Measurements from ENCODE around the gene RALGPS1. TPM values are rescaled to one million over a fixed set of nuclear protein-coding genes. Genes with fewer than 3 reads are reported as not detected.

The RALGPS1 gene
- polyA plus RNA-seq, 1 donor, result 6.7 TPM

DNA sequence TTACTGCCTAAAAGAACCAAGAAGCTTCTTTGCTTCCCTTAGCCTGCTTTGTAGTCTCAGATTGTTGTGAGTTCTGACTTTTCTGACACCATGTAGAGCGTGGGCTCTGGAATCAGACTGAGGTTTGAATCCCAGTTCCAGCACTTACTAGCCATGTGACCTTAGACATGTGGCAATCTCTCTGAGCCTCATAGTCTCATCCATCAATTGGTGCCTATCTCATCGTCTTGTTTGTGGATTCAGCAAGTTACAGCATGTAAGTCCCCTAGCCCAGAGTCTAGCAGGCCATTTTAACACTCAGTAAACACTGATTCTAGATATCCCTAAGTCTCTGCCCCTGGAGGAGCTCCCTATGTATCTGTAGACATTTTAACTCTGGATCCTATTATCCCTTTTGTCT lies 113.1 kb downstream of the RALGPS1 start:
- DNase-seq, result no peak

DNA sequence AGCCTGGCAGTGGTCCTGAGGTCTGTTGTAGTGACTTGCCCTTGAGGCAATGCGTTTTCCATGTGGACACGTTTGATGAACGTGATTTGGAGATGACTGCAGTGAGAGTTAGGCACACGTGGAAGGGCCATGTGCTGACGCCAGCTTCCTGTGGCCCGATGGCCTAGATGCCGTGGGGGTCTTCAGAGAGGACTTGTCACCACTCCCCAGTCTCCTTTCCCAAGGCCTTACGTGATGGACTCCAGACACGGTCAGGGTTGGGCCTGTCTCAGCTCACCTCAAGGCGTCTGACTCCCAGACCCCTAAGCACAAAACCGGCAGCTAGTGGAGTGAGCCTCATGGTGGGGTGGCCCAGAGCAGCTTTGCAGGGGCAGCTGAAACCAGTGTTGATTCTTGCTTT lies 115.0 kb downstream of the RALGPS1 start:
- DNase-seq, result no peak

DNA sequence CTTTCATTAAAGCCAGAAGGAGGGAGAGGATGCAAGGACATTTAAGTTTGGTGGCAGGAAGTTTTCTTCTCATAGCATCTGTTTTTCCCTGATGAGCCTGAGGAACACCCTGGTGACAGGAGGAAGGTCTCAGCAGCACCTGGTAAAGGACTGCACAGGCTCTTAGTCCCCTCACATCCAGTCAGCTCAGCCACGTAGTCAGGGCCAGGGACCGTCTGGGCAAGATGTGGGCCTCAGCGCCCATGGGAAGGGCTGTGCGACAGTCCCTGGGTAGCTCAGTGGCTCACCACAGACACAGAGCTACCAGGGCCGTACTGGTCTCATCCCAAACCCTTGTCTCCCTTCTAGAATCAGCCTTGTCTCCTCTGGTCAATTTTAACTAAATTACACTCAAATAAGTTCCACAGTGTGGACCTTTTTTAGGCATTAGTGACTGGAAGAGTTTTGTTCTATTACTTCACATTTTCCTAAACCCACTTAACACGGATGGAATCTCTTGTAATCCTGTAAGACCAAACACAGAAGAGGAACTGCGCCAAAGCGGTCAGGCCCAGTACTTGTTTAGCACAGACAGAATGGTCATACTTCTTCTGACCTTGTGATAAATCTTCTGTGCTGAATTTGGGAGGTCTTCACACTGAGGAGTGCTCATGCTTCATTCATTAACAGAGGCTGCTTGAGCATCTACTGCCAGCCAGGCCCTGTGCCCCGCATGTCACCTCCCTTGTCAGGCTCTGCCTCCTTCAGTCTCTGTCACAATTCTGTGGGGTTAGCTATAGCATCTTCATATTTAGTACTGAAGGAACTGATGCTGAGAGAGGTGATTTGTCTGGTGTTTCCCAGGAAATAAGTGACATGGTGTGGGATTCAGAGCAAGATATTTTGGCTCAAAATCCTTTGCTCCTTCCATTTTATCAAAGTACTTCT lies 116.5 kb downstream of the RALGPS1 start:
- DNase-seq, result peak; percentile 56

DNA sequence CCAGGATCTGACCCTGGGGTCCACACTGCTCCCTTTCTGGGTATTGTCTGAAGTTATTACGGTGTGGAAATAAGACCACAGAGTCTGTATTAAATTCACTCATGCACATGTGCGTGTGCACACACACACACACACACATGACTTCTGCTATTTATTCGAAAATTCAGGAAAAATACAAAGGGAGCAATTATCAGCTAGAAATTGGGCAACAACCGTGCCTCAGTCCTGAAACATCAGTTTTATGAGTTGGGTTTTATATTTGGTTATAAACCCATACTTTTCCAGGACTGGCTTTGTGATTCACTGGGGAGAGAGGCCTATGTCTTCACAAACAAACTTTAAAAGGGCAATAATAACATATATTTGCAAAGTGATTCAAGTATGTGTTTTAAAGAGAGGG lies 117.7 kb downstream of the RALGPS1 start:
- DNase-seq, result no peak

DNA sequence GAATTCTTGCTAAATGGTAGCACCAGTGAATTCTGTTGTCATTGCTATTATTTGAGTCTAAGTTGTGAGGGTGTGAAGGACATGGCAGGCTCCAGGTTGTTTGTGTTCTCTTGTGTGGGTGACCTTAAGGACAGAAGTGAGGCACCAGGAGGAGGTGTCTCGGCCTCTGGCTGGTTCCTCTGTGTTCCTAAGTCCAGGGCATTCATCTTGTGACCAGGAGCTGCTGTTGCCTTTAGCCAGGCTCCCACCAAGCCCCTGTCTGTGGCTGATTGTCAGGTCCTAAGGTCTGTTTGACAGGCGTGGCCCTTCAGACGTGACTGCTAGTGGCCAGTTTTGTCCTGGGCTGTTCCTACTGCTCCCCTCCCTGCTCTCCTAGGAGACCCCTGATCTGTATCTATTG lies 118.5 kb downstream of the RALGPS1 start:
- DNase-seq, result no peak

DNA sequence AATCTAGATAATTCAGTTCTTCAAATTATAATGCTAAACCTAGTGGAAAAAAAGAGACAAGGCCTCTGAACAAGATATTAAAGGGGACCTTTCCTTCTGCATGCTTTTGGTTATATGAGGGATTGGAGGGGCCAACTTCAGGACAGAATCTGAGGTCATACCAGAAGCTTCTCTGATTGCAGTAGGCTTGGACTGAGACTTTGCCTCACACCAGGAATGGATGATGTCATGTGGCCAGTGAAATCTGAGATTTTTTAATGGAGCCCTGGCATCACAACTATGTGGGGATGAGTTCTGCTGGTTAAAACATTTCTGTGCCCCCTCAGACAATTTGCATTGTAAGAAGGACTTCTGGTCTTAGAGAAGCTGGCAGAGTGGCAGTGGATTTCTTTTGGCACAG lies 119.2 kb downstream of the RALGPS1 start:
- no peak for DNase-seq

DNA sequence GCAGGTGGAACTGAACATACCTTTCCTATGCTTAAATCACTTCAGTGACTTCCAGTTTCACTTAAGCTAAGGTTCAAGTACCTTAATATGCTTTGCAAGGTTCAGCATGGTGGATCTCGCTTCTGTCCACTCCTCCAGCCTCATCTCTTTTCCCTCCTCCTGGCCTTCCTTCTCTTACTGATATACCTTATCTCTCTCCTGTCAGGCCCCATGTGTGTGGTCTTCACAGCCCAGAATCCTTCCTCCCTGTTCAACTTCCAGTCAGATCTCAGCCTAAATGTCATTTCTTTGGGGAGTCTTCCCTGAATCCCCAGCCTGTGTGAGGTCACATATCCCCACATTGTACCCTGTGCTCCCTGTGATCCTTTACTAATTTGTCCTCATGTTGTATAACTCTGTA lies 120.1 kb downstream of the RALGPS1 start:
- no peak for DNase-seq

DNA sequence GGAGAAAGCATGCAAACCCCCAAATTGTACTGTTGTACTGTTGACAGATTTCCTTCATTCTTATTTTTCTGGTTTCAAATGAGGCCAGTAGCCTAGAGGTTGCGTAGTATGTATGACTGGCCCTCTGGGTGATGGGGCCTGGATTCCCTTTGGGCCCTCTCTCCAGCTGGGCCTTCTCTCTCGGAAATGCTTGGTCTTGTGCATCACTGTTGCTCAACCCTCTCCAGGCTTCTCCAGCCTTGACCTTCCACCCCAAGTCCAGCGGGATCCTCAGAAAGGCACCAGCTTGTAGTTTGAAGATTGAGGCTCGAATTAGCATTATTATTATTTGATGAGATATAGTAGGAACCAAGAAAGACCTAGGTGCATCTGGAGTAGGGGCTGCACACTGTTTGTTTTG lies 120.8 kb downstream of the RALGPS1 start:
- DNase-seq, result no peak

DNA sequence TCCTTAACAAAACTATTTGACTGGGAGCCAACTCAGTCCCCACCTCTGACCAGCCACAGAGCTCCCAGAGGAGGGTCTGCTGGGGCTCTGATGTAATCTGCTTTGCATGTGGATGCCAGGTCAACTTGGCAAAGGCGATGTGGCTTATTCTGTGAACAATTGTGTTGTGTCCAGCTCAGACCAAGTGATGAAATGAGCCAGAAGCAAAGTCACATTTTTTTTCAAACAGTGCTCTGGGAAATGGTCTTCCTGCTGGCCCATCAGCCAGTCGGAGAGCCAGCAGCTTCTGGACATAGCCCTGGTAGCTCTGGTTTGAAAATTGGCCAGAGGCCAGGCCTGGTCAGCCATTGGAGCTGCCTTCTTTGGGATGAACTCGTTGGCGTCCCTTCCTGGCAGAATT lies 121.4 kb downstream of the RALGPS1 start:
- no peak for DNase-seq

DNA sequence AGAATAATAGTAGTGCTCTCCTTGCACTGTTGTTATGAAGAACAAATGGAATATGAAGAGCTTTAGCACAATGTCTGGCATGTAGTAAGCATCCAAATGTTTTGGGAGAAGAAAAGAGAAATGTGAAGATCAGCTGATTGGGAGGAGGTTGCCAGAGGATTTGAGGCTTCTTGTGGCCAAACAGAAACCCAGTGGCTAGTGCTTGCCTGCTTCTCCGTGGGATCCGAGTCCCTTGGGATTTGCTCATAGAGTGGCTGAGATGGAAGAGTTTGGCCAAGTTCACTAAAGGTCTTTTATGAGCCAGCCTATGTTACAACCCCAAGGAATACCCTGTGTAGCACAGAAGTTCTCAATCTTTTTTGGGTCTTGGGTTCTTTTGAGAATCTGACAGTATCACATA lies 121.9 kb downstream of the RALGPS1 start:
- no peak for DNase-seq

DNA sequence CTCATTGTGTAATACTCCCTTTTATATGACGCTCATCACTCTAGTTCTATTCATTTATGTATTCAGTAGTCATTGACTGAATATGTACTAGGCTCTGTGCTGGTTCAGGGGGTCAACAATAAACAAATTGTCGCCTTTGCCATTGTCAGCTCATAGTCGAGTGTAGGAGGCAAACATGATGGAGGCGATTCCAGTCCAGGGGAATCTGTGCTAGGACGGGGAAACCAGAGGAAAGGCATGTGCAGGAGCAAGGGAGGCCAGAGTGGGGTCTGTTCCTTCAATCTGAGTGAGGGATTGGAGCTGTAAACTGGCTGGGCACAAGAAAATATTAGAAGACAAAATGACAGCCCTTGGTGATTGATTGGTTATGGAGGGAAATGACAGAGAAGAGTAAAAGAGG lies 123.9 kb downstream of the RALGPS1 start:
- no peak for DNase-seq

DNA sequence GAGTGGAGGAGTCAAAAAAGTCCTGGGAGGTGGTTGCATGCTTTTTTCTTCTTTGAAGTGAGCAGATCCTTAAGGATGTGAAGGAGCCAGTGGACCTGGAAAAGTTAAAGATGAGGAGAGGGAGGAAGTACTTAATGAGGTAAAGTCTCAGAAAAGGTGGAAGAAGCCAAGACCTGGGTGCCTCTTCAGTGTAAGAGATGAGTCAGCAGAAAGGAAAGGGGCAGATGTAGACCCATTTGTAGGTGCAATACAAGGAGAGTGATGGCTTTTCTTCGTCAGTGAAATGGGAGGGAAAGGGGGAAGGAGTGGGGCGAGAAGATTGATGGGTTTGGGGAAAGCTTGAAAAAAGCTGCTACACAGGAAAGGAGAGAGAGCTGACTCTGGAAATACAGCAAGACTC lies 124.9 kb downstream of the RALGPS1 start:
- no peak for DNase-seq

DNA sequence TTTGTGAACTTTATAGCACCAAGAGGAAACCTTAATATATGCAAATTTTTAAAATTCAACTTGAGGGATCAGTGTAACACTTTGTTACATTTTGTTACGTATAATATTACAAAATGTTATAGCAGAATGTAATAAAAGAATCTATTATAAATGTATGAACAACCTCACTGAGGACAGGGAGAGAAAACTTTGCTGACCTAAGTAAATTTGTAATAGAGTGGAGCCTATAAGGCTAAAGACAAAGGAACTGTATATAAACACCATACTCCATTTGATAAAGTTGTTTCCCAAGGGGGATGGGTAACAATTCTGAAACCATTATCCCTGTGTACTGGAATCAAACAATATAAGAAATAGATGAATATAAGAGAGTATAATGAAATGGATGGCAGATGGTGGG lies 130.6 kb downstream of the RALGPS1 start:
- DNase-seq, result no peak

DNA sequence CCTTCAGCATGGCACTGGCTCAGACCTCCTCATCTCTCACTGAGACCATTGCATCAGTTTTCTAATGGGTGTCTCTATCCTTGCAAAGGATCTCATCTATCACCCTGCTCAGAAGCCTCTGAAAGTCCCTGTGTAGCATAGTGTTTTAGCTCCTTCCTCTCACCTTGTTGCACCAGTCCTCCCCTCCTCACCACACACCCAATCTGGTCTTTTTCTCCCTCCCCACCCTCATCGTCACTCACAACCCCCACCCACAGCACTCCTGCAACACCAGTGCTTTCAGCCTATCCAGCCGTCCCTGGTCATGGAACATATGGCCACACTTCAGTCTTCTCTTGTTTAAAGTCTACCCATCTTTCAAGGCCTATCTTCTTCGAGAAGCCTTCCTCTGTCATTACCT lies 133.4 kb downstream of the RALGPS1 start:
- no peak for DNase-seq

DNA sequence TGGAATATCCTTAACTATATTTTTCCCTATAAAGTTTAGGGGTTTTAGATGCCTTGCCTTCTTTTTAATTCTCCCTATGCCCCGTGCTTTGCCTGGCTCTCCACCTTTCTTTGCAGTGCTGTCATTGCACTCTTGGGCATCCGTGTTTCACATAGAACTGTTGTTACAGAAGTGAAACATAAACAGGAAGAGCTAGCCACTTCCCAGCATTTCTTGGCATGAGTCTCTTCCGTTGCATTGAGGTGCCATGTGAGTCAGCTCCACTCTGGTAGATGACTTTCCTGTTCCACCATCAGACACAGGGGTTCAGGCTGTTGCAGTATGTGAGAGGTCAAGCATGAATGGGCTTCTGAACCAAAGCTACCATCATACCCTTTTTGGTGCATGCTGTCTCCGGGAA lies 134.5 kb downstream of the RALGPS1 start:
- peak; percentile 60 for DNase-seq

DNA sequence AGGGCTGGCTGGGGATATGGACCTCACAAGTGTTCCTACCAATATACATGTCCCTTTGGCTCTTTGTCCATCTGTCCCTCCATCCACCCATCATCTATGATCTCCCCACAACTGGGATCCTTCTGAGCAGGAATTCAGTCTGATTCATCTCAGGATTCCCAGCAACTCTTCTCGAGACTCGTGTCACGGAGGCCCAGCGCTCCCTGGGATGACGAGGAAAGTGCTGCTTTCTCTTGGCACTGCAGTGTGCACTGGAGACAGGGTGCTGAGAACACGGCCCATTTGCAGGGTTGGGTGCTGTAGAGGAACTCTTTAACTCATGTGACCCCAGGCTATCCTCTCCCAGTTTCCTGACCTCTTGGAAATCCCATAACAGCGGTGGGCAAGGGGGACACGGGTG lies 135.0 kb downstream of the RALGPS1 start:
- no peak for DNase-seq

DNA sequence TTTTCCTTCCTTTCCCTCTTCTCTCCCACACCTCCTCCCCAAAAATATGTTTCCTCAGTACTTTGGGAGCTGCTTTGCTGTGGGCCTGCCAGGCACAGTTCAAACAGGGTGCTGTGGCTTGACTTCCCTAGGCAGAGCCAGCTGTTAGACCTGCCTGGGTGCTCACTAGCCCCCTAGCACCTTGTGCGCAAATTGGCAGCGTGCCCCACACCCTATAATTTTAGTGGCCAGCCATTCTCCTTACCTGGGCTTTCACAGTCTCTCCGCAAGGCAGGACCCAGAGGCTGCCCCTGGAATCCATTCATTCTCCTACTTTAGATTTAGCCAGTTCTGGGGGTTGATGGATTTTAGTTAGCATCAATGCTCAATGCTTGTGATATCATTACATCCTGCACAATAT lies 135.6 kb downstream of the RALGPS1 start:
- no peak for DNase-seq

DNA sequence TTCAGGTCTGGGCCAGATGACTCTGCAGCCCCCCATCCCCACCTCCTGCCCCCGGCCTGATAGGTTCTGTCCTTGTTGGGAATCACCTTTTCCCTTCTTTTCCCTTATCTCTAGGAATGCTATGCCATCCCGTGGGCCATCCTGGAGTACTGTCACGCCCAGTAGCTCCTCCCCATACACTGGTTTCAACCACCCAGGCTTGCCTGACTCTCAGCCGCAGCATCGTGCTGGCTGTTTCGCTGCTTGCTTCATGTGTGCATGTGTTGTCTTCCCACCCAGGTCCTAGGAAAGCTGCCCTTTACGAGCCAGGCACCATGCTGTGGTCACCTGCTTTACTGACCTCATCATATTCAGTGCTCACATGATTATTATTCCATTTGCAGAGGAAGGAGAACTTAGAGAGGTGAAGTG lies 136.0 kb downstream of the RALGPS1 start:
- DNase-seq, result no peak

DNA sequence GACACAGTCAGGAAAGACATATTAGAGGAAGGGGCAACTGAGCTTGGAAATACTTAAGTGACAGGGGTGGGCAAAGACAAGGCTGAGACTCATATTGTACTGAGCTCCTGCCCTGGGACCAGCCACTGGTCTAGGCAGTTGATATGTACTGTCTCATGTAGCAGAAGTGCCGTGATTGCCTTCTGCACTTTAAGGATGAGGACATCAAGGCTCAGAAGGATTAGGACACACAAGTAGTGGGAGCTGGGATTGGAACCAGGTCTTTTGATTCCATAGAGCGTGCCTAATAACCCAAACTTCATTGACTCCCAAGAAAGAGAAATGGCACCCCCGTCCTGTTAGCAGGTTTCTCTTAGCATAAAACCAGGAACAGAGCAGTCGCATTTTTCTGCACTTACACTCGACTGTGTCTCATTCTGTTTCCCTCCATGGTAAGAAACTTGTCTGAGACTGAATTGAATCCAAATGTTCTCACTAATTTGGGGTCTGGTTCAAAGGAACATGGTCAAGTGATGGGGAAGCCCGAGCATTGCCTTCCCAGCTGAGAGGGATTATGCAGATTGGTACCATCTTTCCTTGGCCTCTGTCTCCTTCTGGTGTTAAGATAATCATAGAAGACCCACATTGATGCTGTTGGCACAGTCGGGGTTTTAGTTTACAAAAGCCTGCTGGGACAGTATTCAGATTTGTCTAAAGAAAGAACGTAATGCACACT lies 137.5 kb downstream of the RALGPS1 start:
- no peak for DNase-seq

DNA sequence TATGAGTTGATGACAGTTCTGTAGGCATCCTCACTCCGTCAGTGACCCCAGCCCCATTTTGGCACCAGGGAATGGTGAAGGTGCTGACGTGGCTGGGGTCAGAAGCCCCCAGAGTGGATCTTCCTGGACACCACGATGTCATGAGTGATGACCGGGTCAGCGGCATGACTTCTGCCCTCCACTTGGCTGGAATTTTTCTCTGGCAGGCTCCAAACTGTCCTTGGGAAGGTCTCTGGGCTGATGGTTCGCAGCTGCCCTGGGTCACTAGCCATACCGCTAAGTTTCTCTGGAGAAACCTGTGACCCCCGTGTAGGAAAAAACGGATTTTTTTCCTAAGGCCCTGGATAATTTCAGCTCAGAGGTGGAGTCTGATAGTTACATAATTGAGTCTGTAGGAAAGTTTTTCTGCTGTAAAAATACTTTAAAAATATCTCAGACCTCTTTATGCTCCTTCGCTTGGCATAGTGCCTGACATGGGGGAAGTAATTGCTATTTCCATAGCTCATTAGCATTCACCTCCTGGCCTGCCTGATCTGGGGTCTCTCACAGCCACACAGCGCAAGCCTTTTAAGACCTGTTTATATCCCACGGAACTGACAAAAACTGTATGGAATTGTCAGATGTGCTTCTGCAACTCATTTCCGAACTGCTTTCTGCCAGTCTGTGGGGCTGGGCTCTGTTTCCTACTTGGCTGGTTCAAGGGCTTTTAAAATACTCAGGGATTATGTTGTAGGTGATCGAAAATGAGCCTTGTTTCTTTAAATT lies 138.7 kb downstream of the RALGPS1 start:
- DNase-seq, result peak; percentile 81

DNA sequence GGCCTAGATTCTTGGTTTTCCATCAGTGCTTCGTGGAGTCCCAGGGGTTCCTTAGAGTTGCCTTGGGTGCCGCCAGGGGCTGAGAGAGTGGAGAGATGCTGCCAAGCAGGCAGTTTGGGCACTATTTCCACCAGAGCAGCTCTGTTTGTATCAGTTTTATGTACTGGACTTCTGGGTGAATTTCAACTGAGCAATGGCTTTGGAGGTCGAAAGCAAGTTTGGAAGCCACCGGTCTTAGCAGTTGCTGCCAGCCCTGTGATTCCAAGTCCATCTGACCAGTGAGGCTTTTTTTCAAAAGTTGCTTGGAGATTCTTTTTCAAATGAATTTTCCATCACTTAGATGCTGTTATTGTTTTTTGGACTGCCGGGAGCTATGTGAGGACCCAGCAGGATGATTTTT lies 139.4 kb downstream of the RALGPS1 start:
- DNase-seq, result peak; percentile 75

DNA sequence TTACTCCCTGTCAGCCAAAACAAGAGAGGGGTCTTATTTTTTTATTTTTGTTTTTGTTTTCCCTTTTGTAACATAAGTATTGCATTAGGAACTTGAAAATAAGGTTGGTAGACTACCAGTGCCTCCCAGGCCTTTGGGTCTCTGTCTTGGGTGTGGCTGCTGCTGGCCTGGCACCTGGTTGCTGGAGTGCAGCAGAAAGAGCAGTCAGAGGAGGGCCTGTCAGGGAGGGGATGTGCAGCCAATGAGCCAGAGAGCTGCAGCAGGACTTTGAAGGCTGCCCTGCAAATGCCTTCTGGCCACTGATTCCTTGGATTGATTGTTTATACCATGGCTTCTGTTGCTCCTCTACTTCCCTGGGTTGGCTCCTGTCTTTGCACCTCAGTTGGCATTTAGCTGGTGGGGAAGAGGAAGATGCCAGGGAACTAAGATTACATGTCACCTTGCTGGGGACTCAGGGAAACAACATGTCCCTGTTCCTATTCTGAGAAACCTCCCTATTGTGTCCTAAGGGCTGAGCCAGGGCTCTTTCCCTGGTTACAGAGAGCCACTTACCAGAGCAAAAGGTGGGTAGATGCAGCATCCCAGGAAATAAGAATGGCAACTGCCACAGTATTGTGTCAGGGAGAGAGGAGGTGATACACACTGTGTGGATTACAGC lies 141.3 kb downstream of the RALGPS1 start:
- no peak for DNase-seq

DNA sequence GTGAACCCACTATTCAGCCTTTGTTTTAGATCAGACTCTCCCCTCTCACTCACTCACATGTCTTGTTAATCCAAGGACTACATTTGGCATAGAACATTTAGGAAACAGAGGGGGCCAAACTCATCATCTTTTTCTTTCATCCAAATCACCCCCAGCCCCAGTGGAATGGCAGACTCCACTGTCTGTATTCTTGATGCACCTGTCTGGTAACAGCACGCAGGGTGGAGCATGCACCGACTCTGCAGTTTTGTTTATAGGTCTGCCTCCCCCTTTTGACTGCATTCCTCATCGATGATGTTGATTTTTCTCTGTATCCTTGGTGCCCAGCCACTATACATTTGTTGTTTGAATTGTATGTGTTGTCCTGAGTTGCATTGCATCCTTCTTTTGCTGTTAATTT lies 141.9 kb downstream of the RALGPS1 start:
- DNase-seq, result no peak

Measured in hindlimb muscle (tissue), 1 donor.